ENCODE results near the gene CSTPP1. TPM values are rescaled to one million over a fixed set of nuclear protein-coding genes. Genes with fewer than 3 reads are reported as not detected.
"Not testable (repeated sequence)": the region's sequence is repeated elsewhere in the genome, so short reads cannot be mapped to it uniquely, and the experiment has no call there.

CSTPP1 gene
- total RNA-seq, 1 donor from 2014 or later, result 34.3 TPM

- DNase-seq (ENCODE audit: low read depth), result no peak
These were observed 23.9 kb upstream of the CSTPP1 start for GRCh38 chr11:46912526-46913150.

GRCh38 chr11:46913484-46913883 lies 23.1 kb upstream of the CSTPP1 start:
- DNase-seq (ENCODE audit: low read depth), result no peak

- peak; percentile 86 for DNase-seq (ENCODE audit: low read depth)
These were observed 22.2 kb upstream of the CSTPP1 start for GRCh38 chr11:46914363-46914762.

- no peak for DNase-seq (ENCODE audit: low read depth)
These were observed 21.7 kb upstream of the CSTPP1 start for GRCh38 chr11:46914910-46915309.

GRCh38 chr11:46916286-46917108 lies 20.1 kb upstream of the CSTPP1 start:
- peak; percentile 62 for DNase-seq (ENCODE audit: low read depth)

GRCh38 chr11:46917109-46917761 lies 19.3 kb upstream of the CSTPP1 start:
- DNase-seq (ENCODE audit: low read depth), result no peak

- no peak for DNase-seq (ENCODE audit: low read depth)
These were observed 18.8 kb upstream of the CSTPP1 start for GRCh38 chr11:46917762-46918082.

GRCh38 chr11:46918083-46918787 lies 18.3 kb upstream of the CSTPP1 start, which contains the start of gene LRP4:
Gene LRP4 (minus strand): TSS chr11:46918550. CDS start chr11:46918379, 171 bp downstream.
- DNase-seq (ENCODE audit: low read depth), result no peak

- no peak for DNase-seq (ENCODE audit: low read depth)
These were observed 17.6 kb upstream of the CSTPP1 start for GRCh38 chr11:46918788-46919513.

GRCh38 chr11:46920755-46921154 lies 15.8 kb upstream of the CSTPP1 start:
- DNase-seq (ENCODE audit: low read depth), result peak; percentile 99

GRCh38 chr11:46927928-46928327 lies 8.6 kb upstream of the CSTPP1 start:
- DNase-seq (ENCODE audit: low read depth), result not testable (repeated sequence)

- DNase-seq (ENCODE audit: low read depth), result not testable (repeated sequence)
These were observed 7.9 kb upstream of the CSTPP1 start for GRCh38 chr11:46928701-46929100.

- DNase-seq (ENCODE audit: low read depth), result peak; percentile 98
These were observed 6.5 kb upstream of the CSTPP1 start for GRCh38 chr11:46930089-46930488.

GRCh38 chr11:46942172-46942571 lies 5.6 kb downstream of the CSTPP1 start:
- DNase-seq (ENCODE audit: low read depth), result no peak

GRCh38 chr11:46944356-46945075 lies 8.0 kb downstream of the CSTPP1 start:
- no peak for DNase-seq (ENCODE audit: low read depth)

GRCh38 chr11:46947399-46948077 lies 11.0 kb downstream of the CSTPP1 start:
- no peak for DNase-seq (ENCODE audit: low read depth)

GRCh38 chr11:46948378-46949131 lies 12.0 kb downstream of the CSTPP1 start:
- peak; percentile 77 for DNase-seq (ENCODE audit: low read depth)

GRCh38 chr11:46949297-46949696 lies 12.7 kb downstream of the CSTPP1 start:
- DNase-seq (ENCODE audit: low read depth), result no peak

GRCh38 chr11:46951864-46952263 lies 15.3 kb downstream of the CSTPP1 start:
- no peak for DNase-seq (ENCODE audit: low read depth)

Measured in renal cortical epithelial cell (primary cell).